Neural cell (in vitro differentiated cells): ENCODE results near the gene B3GALNT1. TPM values are rescaled to one million over a fixed set of nuclear protein-coding genes. Genes with fewer than 3 reads are reported as not detected.

Source experiments
- H2AFZ ChIP-seq: fragments of 200-600, 300-800 bp; sonication (generic), shearing (Covaris generic); 2 replicates; pipeline ENCODE4 v1.6.0; 2014; ENCODE audit warnings: low read depth, mild to moderate bottlenecking, antibody characterized with exemption, low read length, moderate library complexity
- H3F3A ChIP-seq: fragments of 200-600 bp; shearing (Covaris generic); 2 replicates; pipeline ENCODE4 v1.6.1; 2016; ENCODE audit warnings: mild to moderate bottlenecking, moderate library complexity, mixed read lengths, antibody characterized with exemption, low read length; ENCODE audit not compliant: insufficient read depth, poor library complexity, severe bottlenecking
- H3K27ac ChIP-seq: fragments of 200-600, 300-800 bp; sonication (generic), shearing (Covaris generic); 2 replicates; pipeline ENCODE4 v1.5.1; 2014; ENCODE audit warnings: mild to moderate bottlenecking, low read length, moderate library complexity
- H3K27me3 ChIP-seq: fragments of 300-800, 200-600 bp; sonication (generic), shearing (Covaris generic); 2 replicates; pipeline ENCODE4 v1.6.0; 2014; ENCODE audit warnings: mild to moderate bottlenecking, low read depth, low read length, moderate library complexity; ENCODE audit not compliant: insufficient read depth
- H3K36me3 ChIP-seq: fragments of 300-800, 200-600 bp; sonication (generic), shearing (Covaris generic); 2 replicates; pipeline ENCODE4 v1.5.1; 2014; ENCODE audit warnings: mild to moderate bottlenecking, antibody characterized with exemption, low read length, moderate library complexity; ENCODE audit not compliant: insufficient read depth
- H3K4me2 ChIP-seq: fragments of 300-800, 200-600 bp; sonication (generic), shearing (Covaris generic); 2 replicates; pipeline ENCODE4 v1.6.0; 2014; ENCODE audit warnings: mild to moderate bottlenecking, low read length
- H3K4me3 ChIP-seq: fragments of 300-800, 200-600 bp; sonication (generic), shearing (Covaris generic); 2 replicates; pipeline ENCODE4 v1.5.1; 2014; ENCODE audit warnings: mild to moderate bottlenecking, low read length, moderate library complexity
- H3K79me2 ChIP-seq: fragments of 200-600 bp; shearing (Covaris generic); replicated peaks from 2 replicates; pipeline ENCODE4 v1.6.0; 2014; ENCODE audit warnings: mild to moderate bottlenecking, low read length, moderate library complexity; ENCODE audit not compliant: insufficient read depth
- H3K9ac ChIP-seq: fragments of 300-800, 200-600 bp; sonication (generic), shearing (Covaris generic); 2 replicates; pipeline ENCODE4 v1.6.1; 2016; ENCODE audit warnings: mild to moderate bottlenecking, low read length, mixed read lengths
- H3K9me2 ChIP-seq: fragments of 200-600 bp; shearing (Covaris generic); 2 replicates; pipeline ENCODE4 v1.6.1; 2016; ENCODE audit warnings: mild to moderate bottlenecking, low read length, mixed read lengths; ENCODE audit not compliant: insufficient read depth
- H3K9me3 ChIP-seq: fragments of 200-600, 300-800 bp; sonication (generic), shearing (Covaris generic); 2 replicates; pipeline ENCODE4 v1.6.1; 2016; ENCODE audit warnings: mild to moderate bottlenecking, mixed run types, low read length, moderate library complexity, mixed read lengths
- H4K20me1 ChIP-seq: fragments of 200-600 bp; shearing (Covaris generic); 2 replicates; pipeline ENCODE4 v1.6.1; 2016; ENCODE audit warnings: mild to moderate bottlenecking, mixed run types; ENCODE audit not compliant: insufficient read depth
- EP300 ChIP-seq: fragments of 450-650 bp; conservative IDR thresholded peaks from 2 replicates; pipeline ENCODE4 v1.6.1; 2014; ENCODE audit warnings: antibody characterized with exemption, mild to moderate bottlenecking, moderate library complexity; ENCODE audit not compliant: poor library complexity, severe bottlenecking
- EZH2 ChIP-seq: fragments of 200-600, 300-800 bp; shearing (Covaris generic), sonication (generic); IDR thresholded peaks from 2 replicates; pipeline ENCODE4 v1.6.1; 2014; ENCODE audit warnings: antibody characterized with exemption, low read length, borderline replicate concordance, mild to moderate bottlenecking; ENCODE audit not compliant: insufficient read depth, poor library complexity, severe bottlenecking
- MXI1 ChIP-seq: fragments of 450-650 bp; conservative IDR thresholded peaks from 2 replicates; pipeline ENCODE4 v1.6.1; 2014; ENCODE audit warnings: antibody characterized with exemption, mild to moderate bottlenecking; ENCODE audit not compliant: poor library complexity, severe bottlenecking
- POLR2AphosphoS5 ChIP-seq: IDR thresholded peaks from 2 replicates; pipeline ENCODE4 v1.6.1; 2012
- RAD21 ChIP-seq: fragments of 450-650 bp; conservative IDR thresholded peaks from 2 replicates; pipeline ENCODE4 v1.6.1; 2014; ENCODE audit warnings: antibody characterized with exemption, mild to moderate bottlenecking, moderate library complexity
- SMC3 ChIP-seq: fragments of 450-650 bp; conservative IDR thresholded peaks from 2 replicates; pipeline ENCODE4 v1.6.1; 2014; ENCODE audit warnings: antibody characterized with exemption, mild to moderate bottlenecking, moderate library complexity; ENCODE audit not compliant: poor library complexity
- TAF1 ChIP-seq: IDR thresholded peaks from 2 replicates; pipeline ENCODE4 v1.6.1; 2012; ENCODE audit warnings: low read depth
- polyA plus RNA-seq: library from polyadenylated mRNA; depleted of rRNA; stranded (reverse); fragments of >200 nt; gene quantifications from 2 replicates; pipeline ENCODE4 v1.2.3, GENCODE V29; 2014
- TF ChIP-seq, protein P1 (sequence below): IDR thresholded peaks from 2 replicates; pipeline ENCODE4 v1.6.1; 2012; ENCODE audit warnings: borderline replicate concordance
- TF ChIP-seq, protein P2 (sequence below): fragments of 450-650 bp; IDR thresholded peaks from 2 replicates; pipeline ENCODE4 v1.5.1; 2014; ENCODE audit warnings: antibody characterized with exemption, mild to moderate bottlenecking, moderate library complexity; ENCODE audit not compliant: poor library complexity, severe bottlenecking

The B3GALNT1 gene
- polyA plus RNA-seq, 1 donor from 2014 or later: 31.7 TPM

DNA sequence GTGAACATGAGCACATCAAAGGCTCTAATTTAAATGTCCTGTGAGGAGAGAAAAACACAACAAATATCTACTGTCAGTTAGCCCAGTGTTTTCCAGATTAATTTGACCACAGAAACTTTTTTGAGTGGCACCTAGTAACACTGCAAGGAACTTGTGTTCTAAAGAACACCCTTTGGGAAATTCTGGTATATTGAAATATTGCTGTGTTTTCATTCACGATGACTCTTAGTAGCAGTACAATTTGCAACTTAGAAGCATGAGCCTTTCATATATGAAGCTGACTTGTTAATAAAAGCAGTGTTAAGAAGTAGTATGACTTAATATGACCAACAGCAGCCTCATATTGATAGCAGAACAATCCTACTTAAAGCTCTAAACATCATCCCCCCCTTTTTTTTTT lies 32.0 kb downstream of the B3GALNT1 start:
- Histone ChIP-seq H2AFZ (no peak overlapping the region), H3K27me3 (no peaks in the 10 kb centered on the region), H3K4me3 (no peak overlapping the region), H3K4me2 (no peak overlapping the region), H3K9me3 (no peaks in the 10 kb centered on the region), H3K9me2 (no peaks in the 10 kb centered on the region), H3K27ac (no peak overlapping the region), H3F3A (no peaks in the 10 kb centered on the region), H4K20me1 (no peaks in the 10 kb centered on the region), H3K79me2 (no peaks in the 10 kb centered on the region), H3K9ac (no peak overlapping the region), H3K36me3 (no peaks in the 10 kb centered on the region)
- TF ChIP-seq EP300 (no peak), RAD21 (no peak), POLR2AphosphoS5 (no peak), MXI1 (no peak), EZH2 (no peak), TAF1 (no peak), SMC3 (no peak)
- TF ChIP-seq, protein P1, sequence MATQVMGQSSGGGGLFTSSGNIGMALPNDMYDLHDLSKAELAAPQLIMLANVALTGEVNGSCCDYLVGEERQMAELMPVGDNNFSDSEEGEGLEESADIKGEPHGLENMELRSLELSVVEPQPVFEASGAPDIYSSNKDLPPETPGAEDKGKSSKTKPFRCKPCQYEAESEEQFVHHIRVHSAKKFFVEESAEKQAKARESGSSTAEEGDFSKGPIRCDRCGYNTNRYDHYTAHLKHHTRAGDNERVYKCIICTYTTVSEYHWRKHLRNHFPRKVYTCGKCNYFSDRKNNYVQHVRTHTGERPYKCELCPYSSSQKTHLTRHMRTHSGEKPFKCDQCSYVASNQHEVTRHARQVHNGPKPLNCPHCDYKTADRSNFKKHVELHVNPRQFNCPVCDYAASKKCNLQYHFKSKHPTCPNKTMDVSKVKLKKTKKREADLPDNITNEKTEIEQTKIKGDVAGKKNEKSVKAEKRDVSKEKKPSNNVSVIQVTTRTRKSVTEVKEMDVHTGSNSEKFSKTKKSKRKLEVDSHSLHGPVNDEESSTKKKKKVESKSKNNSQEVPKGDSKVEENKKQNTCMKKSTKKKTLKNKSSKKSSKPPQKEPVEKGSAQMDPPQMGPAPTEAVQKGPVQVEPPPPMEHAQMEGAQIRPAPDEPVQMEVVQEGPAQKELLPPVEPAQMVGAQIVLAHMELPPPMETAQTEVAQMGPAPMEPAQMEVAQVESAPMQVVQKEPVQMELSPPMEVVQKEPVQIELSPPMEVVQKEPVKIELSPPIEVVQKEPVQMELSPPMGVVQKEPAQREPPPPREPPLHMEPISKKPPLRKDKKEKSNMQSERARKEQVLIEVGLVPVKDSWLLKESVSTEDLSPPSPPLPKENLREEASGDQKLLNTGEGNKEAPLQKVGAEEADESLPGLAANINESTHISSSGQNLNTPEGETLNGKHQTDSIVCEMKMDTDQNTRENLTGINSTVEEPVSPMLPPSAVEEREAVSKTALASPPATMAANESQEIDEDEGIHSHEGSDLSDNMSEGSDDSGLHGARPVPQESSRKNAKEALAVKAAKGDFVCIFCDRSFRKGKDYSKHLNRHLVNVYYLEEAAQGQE: no peak
- TF ChIP-seq, protein P2, sequence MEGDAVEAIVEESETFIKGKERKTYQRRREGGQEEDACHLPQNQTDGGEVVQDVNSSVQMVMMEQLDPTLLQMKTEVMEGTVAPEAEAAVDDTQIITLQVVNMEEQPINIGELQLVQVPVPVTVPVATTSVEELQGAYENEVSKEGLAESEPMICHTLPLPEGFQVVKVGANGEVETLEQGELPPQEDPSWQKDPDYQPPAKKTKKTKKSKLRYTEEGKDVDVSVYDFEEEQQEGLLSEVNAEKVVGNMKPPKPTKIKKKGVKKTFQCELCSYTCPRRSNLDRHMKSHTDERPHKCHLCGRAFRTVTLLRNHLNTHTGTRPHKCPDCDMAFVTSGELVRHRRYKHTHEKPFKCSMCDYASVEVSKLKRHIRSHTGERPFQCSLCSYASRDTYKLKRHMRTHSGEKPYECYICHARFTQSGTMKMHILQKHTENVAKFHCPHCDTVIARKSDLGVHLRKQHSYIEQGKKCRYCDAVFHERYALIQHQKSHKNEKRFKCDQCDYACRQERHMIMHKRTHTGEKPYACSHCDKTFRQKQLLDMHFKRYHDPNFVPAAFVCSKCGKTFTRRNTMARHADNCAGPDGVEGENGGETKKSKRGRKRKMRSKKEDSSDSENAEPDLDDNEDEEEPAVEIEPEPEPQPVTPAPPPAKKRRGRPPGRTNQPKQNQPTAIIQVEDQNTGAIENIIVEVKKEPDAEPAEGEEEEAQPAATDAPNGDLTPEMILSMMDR: no peak

DNA sequence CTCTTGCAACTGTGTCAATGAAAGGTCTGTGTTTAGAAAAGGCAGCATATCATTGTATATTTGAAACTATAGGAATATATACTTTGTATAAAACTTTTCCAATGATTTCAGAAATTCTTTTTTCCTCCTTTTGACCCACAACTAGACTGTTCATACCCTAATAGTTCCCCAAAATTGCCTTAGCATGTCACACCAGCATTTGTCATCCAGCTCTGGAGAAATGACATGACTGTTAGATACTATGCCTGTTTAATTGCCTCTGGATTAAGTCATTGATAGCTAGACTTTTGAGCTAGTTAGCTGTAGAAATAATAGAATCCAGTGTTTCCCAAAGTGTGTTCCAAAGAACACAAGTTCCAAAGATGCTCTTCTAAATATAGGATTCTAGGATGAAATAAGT lies 32.4 kb downstream of the B3GALNT1 start:
- Histone ChIP-seq H3K9ac (no peak overlapping the region), H3K4me2 (no peak overlapping the region), H3K9me3 (no peaks in the 10 kb centered on the region), H2AFZ (no peak overlapping the region), H4K20me1 (no peaks in the 10 kb centered on the region), H3K36me3 (no peaks in the 10 kb centered on the region), H3F3A (no peaks in the 10 kb centered on the region), H3K9me2 (no peaks in the 10 kb centered on the region), H3K4me3 (no peak overlapping the region), H3K27ac (no peak overlapping the region), H3K79me2 (no peaks in the 10 kb centered on the region), H3K27me3 (no peaks in the 10 kb centered on the region)
- TF ChIP-seq MXI1 (no peak), RAD21 (no peak)

DNA sequence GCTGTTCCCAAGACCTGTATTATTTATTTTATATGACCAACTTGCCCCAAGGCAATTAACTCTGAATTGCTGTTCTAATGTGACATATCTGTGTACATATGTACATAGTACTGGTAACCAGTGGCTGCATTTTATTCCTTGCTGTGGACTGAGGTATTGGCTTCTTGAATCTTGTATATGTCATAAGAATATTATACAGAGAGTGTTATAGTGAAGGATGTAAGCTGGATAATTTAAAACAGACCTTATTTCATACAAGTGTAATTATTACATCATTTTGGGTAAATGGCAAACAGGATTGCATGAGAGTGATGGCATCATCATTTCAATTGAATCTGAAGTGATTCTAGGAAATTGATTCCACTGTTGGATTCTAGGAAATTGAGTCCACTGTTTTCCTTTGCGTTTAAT lies 32.9 kb downstream of the B3GALNT1 start:
- no peak overlapping the region for H3K4me2 ChIP-seq
- H3K36me3 ChIP-seq: no peaks in the 10 kb centered on the region
- H3K9me3 ChIP-seq: no peaks in the 10 kb centered on the region
- H3K9me2 ChIP-seq: no peaks in the 10 kb centered on the region
- H3K27ac ChIP-seq: no peak overlapping the region
- no peaks in the 10 kb centered on the region for H4K20me1 ChIP-seq
- TF ChIP-seq, protein P1: no peak
- no peak for TF ChIP-seq RAD21
- no peak for TF ChIP-seq EZH2
- TF ChIP-seq MXI1: no peak
- TF ChIP-seq POLR2AphosphoS5: no peak
- no peak for TF ChIP-seq TAF1
- TF ChIP-seq, protein P2: no peak
- TF ChIP-seq EP300: no peak
- TF ChIP-seq SMC3: no peak
- no peak overlapping the region for H2AFZ ChIP-seq
- H3K4me3 ChIP-seq: no peak overlapping the region
- H3K27me3 ChIP-seq: no peaks in the 10 kb centered on the region
- H3K79me2 ChIP-seq: no peaks in the 10 kb centered on the region
- H3K9ac ChIP-seq: no peak overlapping the region
- H3F3A ChIP-seq: no peaks in the 10 kb centered on the region
